Fibroblast of skin of right biceps (primary cell): ENCODE data around the gene KCNC2.
A peak's percentile ranks its signal among the peaks of the same experiment; 100 is the strongest.

Experiments
- DNase-seq: peaks from one replicate; pipeline ENCODE4 v3.0.0-alpha.2; 2013

The KCNC2 gene

DNA sequence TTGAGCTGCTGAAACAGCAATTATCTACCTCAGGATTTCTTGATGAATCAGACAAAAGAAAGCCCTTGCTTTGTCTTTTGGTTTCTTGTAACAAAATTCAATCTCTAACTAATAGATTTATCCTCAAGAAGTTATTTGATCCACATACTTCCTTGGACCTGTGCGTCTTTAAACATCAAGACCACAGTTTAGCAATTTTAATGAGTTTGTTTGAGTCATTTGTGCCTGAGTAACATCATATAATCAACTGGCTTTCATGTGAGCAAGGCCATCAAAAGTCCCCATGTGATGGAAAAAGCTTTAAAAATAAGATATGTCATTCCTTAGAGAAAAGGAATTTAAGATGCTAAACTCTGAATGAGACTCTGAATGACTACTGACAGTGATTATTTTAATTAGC is 52.3 kb downstream of the KCNC2 start:
- no peak for DNase-seq

DNA sequence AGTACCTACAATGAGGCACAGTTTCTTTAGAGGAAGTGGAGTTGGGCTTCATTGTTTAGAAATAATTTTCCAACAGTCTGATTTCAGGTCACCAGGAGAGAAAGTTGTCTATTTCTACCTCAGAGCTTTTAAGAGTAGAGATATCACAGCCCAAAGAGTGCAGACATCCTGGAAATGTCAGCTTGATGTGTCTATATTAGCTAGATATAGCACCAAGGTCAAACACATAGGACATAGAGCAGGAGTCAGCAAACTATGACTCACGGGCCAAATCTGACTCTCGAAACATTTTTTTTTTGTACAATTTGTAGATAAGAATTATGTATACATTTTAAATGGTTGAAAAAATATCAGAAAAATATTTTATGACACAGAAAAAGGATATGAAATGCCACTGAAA is 53.7 kb downstream of the KCNC2 start:
- DNase-seq = no peak

DNA sequence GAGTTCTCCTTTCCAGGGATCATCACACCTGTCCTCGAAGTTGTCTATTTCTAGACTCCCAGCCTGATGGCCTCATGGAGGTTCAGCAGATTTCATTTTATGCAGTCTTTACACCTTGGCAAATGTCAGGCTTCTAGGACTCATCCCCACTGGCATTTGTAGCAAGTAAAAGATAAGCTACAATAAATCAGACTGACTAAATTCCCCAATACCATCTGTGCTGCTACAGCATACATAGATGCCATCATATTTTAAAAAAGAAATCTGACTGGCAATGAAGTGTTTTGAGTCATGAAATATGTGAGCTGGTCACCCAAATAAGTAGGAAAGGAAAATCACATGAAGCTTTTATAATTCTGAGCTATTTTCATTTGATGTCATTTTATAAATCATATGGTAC is 55.3 kb downstream of the KCNC2 start:
- DNase-seq = no peak

DNA sequence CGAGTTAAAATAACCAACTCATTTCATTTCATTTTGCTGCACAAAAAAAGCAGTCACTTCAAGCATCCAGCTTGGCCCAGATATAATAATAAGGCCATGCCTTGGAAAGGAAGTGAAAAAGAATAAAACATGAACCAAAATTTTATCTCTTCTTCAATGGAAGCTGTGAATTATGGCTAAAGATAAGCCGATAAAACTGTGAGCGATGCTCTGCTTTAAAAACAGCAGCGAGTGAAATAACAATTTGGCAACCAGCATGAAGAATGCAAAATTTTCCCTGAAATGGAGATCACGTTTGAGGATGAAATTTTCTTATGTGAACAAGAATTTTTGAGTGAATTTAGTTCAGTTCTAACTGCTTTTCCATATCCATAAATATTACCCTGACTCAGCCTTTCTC is 70.4 kb downstream of the KCNC2 start:
- DNase-seq = no peak

DNA sequence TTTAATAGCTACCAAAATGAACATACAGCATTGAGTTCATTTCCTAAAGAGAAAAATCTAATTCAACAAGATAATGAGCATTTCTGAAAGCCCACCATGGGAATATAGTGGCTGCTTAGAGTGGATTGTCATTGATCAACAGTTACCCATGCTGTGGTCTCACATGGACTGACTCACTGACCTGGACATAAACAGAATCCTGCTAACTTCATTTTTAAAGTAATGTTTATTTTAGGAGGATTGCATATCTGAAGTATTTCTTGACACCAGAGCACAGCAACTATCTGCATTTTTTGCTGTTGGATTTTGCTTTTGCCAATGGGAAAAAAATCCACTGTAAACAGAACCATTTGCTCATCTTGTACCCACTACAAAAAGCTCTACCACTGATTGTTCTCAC is 71.7 kb downstream of the KCNC2 start:
- no peak for DNase-seq

DNA sequence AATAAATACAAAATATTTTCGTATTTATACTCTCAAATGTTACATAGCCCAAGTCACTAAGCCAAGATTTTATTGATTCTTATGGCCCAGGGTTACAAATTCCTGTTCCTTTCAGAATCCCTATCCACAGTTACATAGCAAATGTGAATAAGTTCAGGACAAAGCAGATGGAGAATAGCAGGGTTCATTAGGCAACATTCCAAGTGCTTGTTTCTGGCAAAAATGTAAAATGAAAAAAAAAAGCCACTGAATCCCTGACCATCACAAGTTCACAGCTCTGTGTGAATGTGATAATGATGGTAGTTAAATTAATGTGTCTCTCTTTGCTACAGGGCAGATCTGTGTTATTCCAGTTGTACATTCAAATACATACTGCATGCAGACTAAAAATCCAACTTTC is 74.6 kb downstream of the KCNC2 start:
- no peak for DNase-seq

DNA sequence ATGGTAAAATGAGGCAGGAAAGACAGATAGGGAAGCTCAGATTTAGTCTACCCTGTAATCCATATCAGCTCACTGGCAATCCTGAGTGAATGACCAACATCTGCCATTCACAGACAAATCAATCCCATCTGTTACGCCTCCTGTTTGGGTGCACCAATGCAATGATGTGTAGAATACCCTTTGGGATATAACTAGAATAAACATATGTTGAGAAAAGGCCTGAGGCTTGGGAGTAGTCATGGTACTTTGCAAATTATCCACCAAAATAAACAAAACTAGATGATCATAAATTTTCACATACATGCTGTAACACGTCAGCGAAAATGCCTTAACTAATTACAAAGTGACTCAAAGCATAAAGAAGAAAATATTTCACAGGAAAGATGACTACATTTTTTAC is 78.8 kb downstream of the KCNC2 start:
- no peak for DNase-seq

DNA sequence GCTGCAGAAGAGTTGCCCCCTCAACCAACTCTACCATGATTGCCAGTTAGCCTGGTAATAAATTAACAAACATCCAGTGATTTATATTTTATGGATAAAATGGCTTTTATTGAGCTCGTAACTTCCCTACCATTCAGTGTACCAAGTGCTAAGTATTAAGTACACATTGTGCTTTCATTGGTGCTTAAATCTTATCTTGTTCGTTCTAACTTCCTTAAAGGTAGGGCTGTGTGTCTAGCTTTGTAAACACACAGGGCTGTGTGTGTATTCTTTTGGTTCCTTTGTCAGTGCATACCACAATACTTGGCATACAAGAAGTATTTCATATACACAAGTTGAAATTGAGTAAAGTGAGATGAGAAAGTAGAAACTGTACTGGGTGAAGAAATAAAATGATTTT is 80.4 kb downstream of the KCNC2 start:
- no peak for DNase-seq

DNA sequence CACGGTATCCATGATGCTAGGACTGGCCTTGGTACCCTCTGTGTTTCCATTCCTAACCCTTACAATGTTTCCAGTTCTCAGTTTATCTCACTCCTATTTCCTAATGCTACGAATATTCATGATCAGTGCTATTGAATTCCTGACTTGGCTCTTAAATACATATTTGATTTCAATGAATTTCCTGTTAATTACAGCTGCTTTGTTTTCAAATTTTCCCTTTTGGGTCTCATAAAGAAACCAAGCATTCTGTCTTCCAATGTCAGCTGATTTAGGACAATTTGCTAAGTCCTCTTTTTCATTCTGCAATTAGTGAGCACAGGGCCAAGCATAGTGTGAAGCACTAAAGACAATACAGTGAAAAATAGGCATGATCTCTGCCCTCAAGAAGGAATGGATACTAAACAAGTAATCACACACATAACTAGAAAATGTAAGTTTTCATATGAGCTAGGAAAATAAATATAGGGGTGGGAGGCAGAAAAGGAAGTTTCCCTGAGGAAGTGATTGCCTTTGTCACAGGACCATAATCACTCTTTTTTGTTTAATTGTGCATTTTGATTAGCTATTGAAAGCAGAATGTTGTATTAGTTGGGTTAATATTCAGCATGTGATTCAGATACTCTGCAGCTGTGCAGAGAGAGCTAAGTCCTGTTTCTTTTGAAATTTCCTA is 88.5 kb downstream of the KCNC2 start:
- no peak for DNase-seq

DNA sequence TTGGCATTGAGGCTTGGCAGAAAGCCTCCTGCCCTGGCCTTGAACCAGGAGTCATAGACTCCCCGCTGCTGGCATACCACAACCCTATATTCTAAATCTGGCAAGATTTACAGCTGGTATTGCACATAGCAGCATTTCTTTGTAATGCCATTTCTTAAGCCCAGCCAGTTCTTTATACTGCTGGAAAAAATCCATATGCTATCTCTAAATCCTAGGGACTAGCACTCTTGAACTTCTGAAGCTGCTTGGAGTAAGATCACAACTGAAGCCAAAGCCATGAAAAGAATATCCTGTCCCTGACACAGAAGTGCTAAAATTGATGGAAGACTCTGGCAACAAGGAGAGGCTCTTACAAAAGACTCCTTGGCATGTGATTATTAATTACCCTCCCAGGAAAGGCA is 89.3 kb downstream of the KCNC2 start:
- DNase-seq = no peak

DNA sequence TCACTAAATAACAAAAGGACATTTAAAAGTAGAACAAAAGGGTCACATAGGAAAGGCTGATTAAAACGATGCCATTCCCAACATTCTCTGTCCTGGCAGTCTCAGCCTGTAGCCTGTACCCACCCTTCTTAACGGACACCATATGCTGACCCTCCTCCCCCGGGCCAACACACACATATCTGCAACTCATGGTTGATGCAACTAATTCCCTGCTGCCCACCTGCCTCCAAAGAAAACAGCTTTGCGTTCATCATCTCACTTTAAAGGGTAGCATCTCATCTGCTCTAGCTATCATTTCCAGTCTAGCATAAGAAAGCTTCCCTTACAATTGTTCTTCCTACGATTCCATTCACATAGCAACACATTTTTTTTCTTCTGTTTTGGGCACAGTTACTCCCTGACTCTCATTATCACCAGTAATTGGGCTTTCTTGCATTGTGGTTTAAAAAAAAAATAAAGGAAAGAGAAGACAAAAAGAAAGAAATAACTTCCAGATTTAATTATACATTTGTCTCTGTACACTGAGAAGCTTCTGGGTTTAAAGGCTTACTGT is 92.9 kb downstream of the KCNC2 start:
- DNase-seq = no peak

DNA sequence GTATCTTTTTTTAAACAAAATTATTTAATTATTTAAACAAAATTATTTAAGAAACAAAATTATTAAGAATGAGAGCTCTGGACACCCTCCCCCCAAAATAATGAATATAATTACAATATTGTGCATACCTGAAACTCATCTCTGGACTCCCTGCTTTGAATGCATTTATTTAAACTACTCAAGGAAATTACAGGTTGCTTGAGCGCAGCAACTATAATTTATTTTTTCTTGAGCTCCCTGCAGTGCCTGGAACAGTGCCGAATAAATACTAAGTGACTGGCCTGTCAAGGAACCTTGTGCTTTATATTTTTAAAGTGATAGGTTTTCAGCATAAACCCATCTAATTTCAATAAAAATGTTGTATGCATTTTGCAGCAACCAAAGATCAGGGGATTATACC is 93.9 kb downstream of the KCNC2 start:
- no peak for DNase-seq

DNA sequence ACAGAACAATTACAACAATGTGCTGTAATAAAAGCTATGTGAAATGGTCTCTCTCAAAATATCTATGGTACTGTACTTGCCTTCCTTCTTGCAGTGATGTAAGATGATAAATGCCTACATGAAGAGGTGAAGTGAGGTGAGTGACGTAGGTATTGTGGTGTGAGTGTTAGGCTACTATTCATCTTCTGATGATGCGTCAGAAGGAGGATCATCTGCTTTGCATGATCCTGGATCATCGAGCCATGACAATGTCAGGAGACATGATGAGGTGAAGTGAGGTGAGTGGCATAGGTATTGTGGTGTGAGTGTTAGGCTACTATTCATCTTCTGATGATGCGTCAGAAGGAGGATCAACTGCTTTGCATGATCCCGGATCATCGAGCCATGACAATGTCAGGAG is 105.8 kb downstream of the KCNC2 start:
- no peak for DNase-seq

DNA sequence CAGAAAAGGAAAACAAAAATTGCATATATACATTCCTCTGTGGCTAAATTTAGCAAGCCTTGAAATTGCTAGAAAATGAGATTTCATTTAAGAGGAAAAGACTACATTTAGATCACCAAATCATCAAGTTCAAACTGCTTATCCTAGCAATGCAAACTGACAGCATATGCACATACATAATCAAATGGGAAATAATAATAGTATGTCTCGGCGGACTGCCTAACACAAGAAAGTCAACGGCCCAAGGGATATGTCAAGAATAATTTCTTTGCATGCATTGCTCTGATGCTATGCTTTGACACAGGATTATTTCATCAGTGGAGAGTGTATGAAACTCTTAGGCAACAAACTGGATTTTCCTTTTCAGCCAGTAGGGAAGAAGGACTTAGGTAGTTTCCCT is 107.9 kb downstream of the KCNC2 start:
- DNase-seq = no peak

DNA sequence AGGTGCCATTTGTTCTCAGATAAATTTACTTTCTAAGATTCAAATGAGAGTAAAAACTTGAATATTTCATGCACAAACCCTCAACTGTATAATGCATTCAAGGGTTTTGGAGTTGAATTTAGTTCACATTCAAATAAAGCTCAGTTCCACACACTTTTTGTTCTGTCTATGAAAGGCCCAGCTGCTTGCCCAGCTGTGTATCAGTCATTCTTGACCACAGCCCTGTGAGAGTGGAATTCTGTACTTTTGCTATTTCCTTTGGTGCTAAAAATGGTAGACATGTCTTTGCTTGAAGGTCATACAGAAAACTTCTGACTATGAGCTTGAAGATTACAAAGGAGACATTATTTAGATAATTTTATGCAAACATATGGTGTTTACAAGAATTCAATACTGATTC is 110.4 kb downstream of the KCNC2 start:
- DNase-seq = no peak

DNA sequence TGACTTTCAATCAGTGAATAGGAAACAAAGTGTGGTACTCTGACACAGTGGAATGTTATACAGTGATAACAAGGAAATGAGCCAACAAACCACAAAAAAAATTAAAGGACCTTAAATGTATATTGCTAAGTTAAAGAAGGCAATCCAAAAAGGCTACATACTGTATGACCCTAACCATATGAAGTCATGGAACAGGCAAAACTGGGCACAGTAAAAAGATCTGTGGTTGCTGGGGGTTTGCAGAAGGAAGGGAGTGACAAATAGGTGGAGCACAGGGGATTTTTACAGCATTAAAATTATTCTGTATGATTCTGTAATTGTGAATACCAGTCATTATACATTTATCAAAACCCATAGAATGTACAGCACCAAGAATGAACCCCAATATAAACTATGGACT is 112.6 kb downstream of the KCNC2 start:
- DNase-seq = no peak

DNA sequence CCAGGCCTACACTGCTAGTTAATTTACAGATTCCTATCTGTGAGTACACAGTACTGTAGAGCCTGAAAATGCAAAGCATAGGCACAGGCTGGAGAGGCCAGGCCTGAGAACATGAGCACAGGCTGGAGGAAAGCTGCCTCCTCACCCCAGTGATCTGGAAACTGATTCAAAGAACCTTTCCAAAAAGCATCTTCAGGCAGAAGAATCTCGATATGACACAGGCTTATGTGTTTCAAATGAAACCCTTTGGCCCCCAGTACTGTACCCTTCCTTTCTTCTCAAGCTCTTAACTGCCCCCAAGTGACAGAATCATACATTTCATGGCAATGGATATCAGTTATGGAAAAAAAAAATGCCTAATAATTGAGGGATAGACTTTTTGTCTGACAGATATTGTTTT is 122.0 kb downstream of the KCNC2 start:
- peak; percentile 12 for DNase-seq

DNA sequence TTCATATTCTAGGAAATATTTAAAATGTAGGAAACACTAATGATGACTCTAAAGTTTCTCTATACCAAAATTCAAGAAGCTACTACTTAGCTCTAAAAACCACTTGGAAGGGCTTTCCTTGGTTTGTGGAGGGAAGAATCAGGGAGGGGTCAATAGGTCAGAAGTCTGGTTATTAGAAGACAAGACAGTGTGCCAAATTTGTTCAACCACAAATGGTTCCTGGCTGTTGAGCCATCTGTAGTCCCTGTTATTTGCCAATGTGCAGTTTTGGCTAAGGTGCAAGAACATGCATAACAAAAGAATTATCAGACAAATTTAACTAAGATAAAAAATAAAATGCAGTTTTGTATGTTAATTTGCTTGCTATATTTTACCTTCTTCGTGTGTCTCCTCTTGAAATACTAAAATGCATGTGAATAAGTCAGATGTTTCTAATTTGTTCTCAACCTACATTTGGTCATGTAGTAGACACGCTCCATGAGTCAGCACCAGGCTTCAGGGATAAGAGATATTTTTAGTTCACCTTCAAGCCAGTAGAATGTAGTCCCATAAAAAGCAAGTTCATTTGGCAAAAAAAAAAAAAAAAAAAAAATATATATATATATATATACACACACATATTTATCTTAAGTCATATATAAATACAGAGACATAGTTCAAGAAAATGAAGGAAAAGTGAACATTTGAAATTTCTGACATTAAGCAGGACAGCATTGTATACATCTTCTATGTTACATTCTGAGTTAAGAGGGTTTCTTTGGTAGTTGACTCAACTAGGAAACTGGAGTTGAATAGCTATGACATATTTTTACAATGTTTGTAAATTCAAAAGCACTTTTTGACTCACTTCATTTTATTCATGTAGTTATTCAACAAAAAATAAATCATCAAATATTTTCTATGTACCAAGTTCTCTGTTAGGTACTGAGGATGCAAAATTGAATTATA is 123.3 kb downstream of the KCNC2 start:
- peak; percentile 85 for DNase-seq

DNA sequence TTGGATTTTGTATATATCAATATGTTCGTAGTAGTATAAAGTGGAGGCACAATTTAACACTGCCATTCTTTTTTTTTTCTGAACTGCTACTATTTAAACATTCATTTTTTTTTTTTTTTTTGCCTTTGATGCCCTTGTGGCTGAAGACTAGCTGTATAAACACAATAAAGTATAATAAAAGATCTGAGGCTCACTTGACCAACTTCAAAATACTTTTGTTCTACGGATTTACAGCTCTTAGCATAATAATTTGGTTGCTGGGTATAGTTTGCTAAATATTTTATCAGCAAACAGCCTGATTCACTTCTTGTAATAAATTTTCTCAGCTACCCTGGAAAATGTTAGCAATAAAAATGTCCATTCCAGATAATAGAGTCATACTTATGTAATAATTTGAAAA is 128.3 kb downstream of the KCNC2 start:
- no peak for DNase-seq

DNA sequence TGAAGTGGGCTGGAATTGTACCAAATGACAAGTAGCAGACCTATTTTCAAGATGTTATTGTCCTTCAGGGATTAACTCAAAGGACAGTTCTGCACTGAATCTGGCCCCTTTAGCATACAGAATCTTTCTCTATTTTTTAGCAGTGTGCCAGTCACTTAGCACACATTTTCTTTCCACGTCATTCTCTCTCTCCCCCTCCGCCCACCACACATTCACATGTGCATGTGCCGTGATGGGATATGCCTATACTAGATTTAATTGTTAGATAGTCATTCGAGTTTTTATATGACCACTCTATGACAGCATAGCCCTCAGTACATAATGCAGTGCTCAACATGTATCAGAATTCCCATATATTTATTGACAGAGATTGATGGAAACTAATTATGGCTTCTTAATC is 129.1 kb downstream of the KCNC2 start:
- DNase-seq = no peak

DNA sequence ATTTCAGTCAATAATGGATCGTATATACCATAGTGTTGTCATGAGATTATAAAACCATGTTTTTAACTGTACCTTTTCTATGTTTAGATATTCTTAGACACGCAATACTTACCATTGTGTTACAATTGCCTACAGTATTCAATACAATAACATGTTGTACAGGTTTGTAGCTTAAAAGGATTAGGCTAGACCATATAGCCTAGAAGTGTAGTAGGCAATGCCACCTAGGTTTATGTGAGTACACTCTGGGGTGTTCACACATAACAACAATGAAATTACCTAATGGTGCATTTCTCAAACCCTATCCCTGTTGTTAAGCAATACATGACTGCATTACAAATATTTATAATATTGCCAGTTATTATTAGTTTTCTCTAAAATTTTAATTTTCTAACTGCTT is 144.2 kb downstream of the KCNC2 start:
- DNase-seq = no peak

DNA sequence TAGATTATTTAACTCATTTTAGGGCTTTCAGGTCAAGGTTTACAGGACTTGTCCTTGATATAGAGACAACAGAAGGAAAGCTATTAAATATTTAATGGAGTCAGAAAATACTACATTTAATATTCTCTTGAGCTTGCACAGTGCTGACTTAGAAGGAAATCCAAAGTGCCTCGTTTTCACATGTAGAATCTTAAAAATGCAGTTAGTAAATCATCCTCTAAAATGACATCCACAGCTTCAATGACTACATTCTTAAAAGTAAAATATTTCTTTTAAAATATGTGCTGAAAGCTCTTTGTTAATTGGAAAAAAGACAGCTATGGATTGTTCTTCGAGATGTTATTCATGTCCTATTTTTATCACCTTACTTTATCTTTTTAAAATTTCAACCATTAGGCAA is 146.9 kb downstream of the KCNC2 start:
- no peak for DNase-seq

DNA sequence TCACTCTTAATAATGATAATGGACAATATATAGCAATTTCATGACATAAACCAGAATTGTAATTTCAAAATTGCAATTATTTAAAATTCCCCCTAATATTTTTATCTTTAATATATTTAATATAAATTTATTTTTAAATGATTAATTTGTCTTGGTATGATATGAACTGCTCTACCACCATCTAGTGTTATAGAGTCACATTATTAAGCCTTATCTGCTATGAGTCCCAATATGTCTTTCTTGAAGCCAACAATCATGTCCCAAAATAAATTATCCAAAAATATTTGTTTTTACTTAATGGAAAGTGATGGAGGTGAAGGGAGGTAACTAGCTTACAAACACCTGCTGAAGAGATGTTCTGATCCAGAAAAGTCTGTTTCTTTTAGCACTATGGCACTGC is 151.4 kb downstream of the KCNC2 start:
- no peak for DNase-seq

DNA sequence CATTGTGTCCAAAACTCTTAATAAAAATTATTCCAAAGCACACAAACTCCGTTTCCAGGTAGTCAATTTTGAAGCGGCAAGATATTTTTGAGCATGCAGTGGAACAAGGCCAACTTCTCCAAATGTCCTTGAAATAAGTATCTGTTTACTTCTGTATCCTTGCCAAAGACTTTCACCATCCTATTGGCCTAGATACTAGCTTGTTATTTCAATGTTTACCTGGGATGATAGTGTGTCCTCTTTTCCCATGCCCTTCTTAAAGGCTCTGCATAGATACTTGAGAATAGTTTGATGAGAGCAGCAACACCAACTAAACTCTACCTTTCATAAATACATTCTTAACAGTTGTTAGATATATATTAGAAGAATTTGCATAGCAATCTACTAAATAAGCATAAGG is 160.9 kb downstream of the KCNC2 start:
- no peak for DNase-seq
